HepG2 (cell line): ENCODE data around the gene CPPED1. TPM values are rescaled to one million over a fixed set of nuclear protein-coding genes. Genes with fewer than 3 reads are reported as not detected.
A peak's percentile ranks its signal among the peaks of the same experiment; 100 is the strongest.

Experiments
- AFF4 ChIP-seq: sonication (generic); formaldehyde crosslinking; IDR thresholded peaks from 2 replicates; pipeline ENCODE4 v1.4.0; 2020; ENCODE audit warnings: missing genetic modification reagents
- ELF3 ChIP-seq: IDR thresholded peaks from 2 replicates; pipeline ENCODE4 v1.6.1; 2016; ENCODE audit warnings: missing genetic modification reagents, missing compliant biosample characterization
- FOSL2 ChIP-seq: sonication (generic); formaldehyde crosslinking; IDR thresholded peaks from 2 replicates; pipeline ENCODE4 v1.4.0; 2020; ENCODE audit warnings: missing genetic modification reagents
- MED1 ChIP-seq: sonication (generic); formaldehyde crosslinking; IDR thresholded peaks from 2 replicates; pipeline ENCODE4 v1.4.0; 2020; ENCODE audit warnings: missing genetic modification reagents
- NCOR1 ChIP-seq: fragments of 200-600 bp; sonication (generic); IDR thresholded peaks from 2 replicates; pipeline ENCODE4 v1.7.0; 2017; ENCODE audit warnings: antibody characterized with exemption, low read length, borderline replicate concordance
- NFYB ChIP-seq: sonication (generic); formaldehyde crosslinking; IDR thresholded peaks from 2 replicates; pipeline ENCODE4 v1.4.0; 2020; ENCODE audit warnings: missing genetic modification reagents
- PATZ1 ChIP-seq: sonication (generic); formaldehyde crosslinking; IDR thresholded peaks from 2 replicates; pipeline ENCODE4 v1.4.0; 2020; ENCODE audit warnings: missing genetic modification reagents
- RFXAP ChIP-seq: sonication (generic); formaldehyde crosslinking; IDR thresholded peaks from 2 replicates; pipeline ENCODE4 v1.4.0; 2020; ENCODE audit warnings: missing genetic modification reagents, borderline replicate concordance
- SOX5 ChIP-seq: IDR thresholded peaks from 2 replicates; pipeline ENCODE4 v1.6.1; 2016; ENCODE audit warnings: borderline replicate concordance
- SOX6 ChIP-seq, 2 experiments: fragments of 450-650 bp in 1 of 2; sonication (generic) in 1 of 2; formaldehyde crosslinking in 1 of 2; IDR thresholded peaks; 2 replicates each; pipeline versions ENCODE4 v1.4.0 to v1.6.1; 2017 to 2020; ENCODE audit warnings: antibody characterized with exemption in 1 of 2, mild to moderate bottlenecking in 1 of 2, missing genetic modification reagents in 1 of 2
- SP2 ChIP-seq: sonication (generic); formaldehyde crosslinking; IDR thresholded peaks from 2 replicates; pipeline ENCODE4 v1.5.1; 2020; ENCODE audit warnings: mild to moderate bottlenecking, missing genetic modification reagents
- STAG1 ChIP-seq: sonication (generic); formaldehyde crosslinking; IDR thresholded peaks from 2 replicates; pipeline ENCODE4 v1.4.0; 2020; ENCODE audit warnings: missing genetic modification reagents
- TOPORS ChIP-seq: sonication (generic); formaldehyde crosslinking; IDR thresholded peaks from 2 replicates; pipeline ENCODE4 v1.8.0; 2023; ENCODE audit warnings: mild to moderate bottlenecking, missing genetic modification reagents
- ZFP91 ChIP-seq: sonication (generic); formaldehyde crosslinking; IDR thresholded peaks from 2 replicates; pipeline ENCODE4 v1.9.0; 2022; ENCODE audit warnings: missing genetic modification reagents, mild to moderate bottlenecking, borderline replicate concordance
- ZNF350 ChIP-seq: sonication (generic); formaldehyde crosslinking; IDR thresholded peaks from 2 replicates; pipeline ENCODE4 v1.4.0; 2020; ENCODE audit warnings: mild to moderate bottlenecking, low read depth, missing genetic modification reagents, borderline replicate concordance
- ZNF790 ChIP-seq: sonication (generic); formaldehyde crosslinking; IDR thresholded peaks from 2 replicates; pipeline ENCODE4 v1.8.0; 2022; ENCODE audit warnings: missing genetic modification reagents, mild to moderate bottlenecking, borderline replicate concordance
- polyA plus RNA-seq, 8 experiments: library from polyadenylated mRNA; depleted of rRNA in 3 of 8; stranded (reverse) in 7 of 8; unstranded in 1 of 8; fragments of >200 nt; fragmentation: Illumina TruSeq in 4 of 8; extraction: Trizol in 4 of 8; gene quantifications; 2 replicates each; pipeline versions ENCODE4 v1.2.1 to v1.2.3, GENCODE V29; 2011 to 2016; ENCODE audit warnings: low read depth in 4 of 8, missing spikeins in 1 of 8, mixed read lengths in 1 of 8; ENCODE audit not compliant: insufficient read depth in 1 of 8
- total RNA-seq, 5 experiments: library from RNA; depleted of rRNA; stranded (reverse); fragments of >200 nt; fragmentation: Illumina TruSeq; extraction: Trizol; gene quantifications; 2 replicates each; pipeline ENCODE4 v1.2.3, GENCODE V29; 2016; ENCODE audit warnings: low read depth in 1 of 5
- TF ChIP-seq, protein P1 (sequence below): sonication (generic); formaldehyde crosslinking; IDR thresholded peaks from 2 replicates; pipeline ENCODE4 v1.5.0; 2020; ENCODE audit warnings: mild to moderate bottlenecking, missing genetic modification reagents
- TF ChIP-seq, protein P2 (sequence below): sonication (generic); formaldehyde crosslinking; conservative IDR thresholded peaks from 2 replicates; pipeline ENCODE4 v1.8.1; 2023; ENCODE audit warnings: missing genetic modification reagents

Gene CPPED1
- total and polyA plus RNA-seq, 2 of the 13 experiments (the other 11 are each of a cell fraction or from before 2014, with no cell fraction given) = 66.6 to 71.3 TPM

GRCh38 chr16:12716658-12717057 is 87.0 kb downstream of the CPPED1 start (continued):
- TF ChIP-seq SOX6 (IDR thresholded peaks at IDR 0.05) (no peak), SOX6 (CRISPR knock-in tag; IDR thresholded peaks at IDR 0.05) (peak; percentile 56; the same call in 1 of the 2 replicates), ZNF350 (CRISPR knock-in tag) (no peak), NFYB (no peak), FOSL2 (CRISPR knock-in tag) (peak; percentile 72), RFXAP (CRISPR knock-in tag) (no peak), ZNF790 (CRISPR knock-in tag) (no peak), TOPORS (no peak), STAG1 (CRISPR knock-in tag) (no peak), AFF4 (no peak), ELF3 (CRISPR knock-in tag) (peak; percentile 31; the same call in 1 of the 2 replicates), SP2 (CRISPR knock-in tag) (no peak), SOX5 (CRISPR knock-in tag) (peak; percentile 59), PATZ1 (CRISPR knock-in tag) (peak; percentile 97), NCOR1 (no peak), MED1 (CRISPR knock-in tag) (no peak), ZFP91 (CRISPR knock-in tag) (peak; percentile 28; the same call in 1 of the 2 replicates)
- TF ChIP-seq, protein P1, sequence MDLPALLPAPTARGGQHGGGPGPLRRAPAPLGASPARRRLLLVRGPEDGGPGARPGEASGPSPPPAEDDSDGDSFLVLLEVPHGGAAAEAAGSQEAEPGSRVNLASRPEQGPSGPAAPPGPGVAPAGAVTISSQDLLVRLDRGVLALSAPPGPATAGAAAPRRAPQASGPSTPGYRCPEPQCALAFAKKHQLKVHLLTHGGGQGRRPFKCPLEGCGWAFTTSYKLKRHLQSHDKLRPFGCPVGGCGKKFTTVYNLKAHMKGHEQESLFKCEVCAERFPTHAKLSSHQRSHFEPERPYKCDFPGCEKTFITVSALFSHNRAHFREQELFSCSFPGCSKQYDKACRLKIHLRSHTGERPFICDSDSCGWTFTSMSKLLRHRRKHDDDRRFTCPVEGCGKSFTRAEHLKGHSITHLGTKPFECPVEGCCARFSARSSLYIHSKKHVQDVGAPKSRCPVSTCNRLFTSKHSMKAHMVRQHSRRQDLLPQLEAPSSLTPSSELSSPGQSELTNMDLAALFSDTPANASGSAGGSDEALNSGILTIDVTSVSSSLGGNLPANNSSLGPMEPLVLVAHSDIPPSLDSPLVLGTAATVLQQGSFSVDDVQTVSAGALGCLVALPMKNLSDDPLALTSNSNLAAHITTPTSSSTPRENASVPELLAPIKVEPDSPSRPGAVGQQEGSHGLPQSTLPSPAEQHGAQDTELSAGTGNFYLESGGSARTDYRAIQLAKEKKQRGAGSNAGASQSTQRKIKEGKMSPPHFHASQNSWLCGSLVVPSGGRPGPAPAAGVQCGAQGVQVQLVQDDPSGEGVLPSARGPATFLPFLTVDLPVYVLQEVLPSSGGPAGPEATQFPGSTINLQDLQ = 0 out of 2 replicates have a peak, but pooled peaks have one; percentile 59
- TF ChIP-seq, protein P2, sequence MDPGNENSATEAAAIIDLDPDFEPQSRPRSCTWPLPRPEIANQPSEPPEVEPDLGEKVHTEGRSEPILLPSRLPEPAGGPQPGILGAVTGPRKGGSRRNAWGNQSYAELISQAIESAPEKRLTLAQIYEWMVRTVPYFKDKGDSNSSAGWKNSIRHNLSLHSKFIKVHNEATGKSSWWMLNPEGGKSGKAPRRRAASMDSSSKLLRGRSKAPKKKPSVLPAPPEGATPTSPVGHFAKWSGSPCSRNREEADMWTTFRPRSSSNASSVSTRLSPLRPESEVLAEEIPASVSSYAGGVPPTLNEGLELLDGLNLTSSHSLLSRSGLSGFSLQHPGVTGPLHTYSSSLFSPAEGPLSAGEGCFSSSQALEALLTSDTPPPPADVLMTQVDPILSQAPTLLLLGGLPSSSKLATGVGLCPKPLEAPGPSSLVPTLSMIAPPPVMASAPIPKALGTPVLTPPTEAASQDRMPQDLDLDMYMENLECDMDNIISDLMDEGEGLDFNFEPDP (CRISPR knock-in tag) = no peak
